Lung microvascular endothelial cell (primary cell): Measurements from ENCODE around the gene TOX2. TPM values are rescaled to one million over a fixed set of nuclear protein-coding genes. Genes with fewer than 3 reads are reported as not detected.

ENCODE experiments used
- DNase-seq, 2 donors: peaks; one replicate each; pipeline versions ENCODE4 v3.0.0 to v3.0.0-alpha.2; 2010; ENCODE audit warnings: low read depth in 2 of 2
- total RNA-seq: library from RNA; depleted of rRNA; stranded (reverse); fragments of >200 nt; gene quantifications from 2 replicates; pipeline ENCODE4 v1.2.1, GENCODE V29; 2014

The TOX2 gene
- total RNA-seq, 1 donor from 2014 or later, result 0.60 TPM

DNA sequence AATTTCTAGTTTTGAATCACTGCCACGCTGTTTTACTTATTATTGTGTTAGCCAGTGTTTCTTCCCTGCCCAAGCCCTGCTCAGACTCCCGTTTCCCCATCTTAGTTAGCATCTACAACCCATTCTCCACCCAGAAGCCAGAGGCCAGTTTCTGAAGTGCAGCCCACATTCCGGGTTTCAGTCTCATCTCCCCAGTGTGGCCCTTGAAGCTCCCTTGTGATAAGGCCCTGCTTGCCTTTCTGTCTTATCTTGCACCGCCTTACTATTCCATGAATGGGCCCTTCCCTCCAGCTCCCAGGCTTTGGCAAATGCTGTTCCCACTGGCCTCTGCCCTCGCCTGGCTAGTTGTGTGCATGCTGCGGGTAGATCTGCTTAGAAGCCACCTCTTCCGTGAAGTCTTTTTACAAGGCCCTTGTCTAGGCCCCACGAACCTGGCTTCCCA, 41.1 kb downstream of the TOX2 start:
- DNase-seq, result no peak

DNA sequence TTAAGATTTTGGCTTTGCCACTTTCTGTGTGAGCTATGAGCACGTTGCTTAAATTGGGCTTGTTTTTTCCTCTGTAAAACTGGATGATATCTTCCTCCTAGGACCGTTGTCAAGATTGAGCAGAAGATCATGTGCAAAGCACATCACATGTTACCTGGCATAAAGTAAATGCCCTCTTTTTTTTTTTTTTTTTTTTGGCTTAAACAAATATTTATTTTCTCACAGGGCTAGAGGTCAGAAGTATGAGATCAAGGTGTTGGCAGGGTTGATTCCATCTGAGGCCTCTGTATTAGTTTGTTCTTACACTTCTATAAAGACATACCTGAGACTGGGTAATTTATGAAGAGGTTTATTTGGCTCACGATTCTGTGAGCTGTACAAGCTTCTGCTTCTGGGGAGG, 42.7 kb downstream of the TOX2 start:
- no peak for DNase-seq

DNA sequence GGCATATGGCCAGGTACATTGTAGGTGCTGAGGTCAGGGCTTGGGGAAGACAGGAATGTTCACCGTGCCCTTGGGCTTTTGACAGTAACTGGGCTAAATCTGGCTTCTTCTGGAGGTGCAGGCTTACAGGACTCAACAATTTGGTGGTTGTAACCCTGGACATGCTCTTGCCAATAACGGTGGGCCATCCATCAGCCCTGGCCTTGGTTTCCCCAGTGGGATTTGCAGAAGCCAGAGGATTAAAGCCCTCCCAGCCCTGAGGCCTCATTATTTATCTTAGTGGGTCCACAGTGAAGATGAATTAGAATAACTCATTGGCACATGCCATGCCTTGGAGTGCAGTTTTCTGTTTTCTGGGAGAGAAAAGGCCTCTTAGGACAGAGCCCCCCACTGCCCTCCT, 44.0 kb downstream of the TOX2 start:
- no peak for DNase-seq

DNA sequence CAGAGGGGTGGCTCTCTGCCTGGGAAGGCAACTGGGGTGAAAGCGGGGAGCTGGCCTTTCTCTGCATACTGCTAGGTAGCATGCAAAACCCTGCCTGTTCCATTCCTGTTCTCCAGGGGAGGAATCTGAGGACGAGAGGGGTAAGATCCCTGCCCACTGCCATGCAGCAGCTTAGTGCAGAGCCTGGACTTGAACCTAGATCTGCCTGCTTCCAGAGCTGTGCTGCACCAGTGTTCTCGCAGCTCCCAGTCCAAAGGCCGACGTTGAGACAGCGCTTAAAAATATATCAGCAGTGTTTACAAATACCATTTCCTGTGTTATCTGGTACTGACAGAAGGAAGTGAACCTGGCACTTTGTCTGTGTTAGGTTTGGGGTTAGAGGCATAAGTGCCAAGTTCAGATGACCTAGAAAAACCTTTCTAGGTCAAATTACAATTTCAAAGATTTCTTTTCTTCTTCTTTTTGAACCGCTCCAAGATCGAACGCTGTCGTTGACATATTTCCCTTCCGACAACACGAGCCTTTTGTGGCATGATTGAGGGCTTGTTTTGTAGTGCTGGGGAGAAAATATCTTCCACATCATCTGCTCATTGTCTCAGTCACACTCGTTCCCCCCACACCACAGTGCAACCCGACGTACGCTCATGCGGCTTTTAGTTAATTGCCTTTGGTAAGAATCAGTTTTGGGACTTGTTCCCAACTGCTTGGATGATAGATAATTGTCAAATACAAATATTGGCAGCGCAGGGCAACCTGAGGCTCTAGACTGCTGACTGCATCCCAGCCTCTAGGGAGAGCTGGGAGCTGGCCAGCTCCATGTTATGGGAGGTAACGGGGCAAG, 44.6 kb downstream of the TOX2 start:
- DNase-seq, result peak; percentile 46 to 59

DNA sequence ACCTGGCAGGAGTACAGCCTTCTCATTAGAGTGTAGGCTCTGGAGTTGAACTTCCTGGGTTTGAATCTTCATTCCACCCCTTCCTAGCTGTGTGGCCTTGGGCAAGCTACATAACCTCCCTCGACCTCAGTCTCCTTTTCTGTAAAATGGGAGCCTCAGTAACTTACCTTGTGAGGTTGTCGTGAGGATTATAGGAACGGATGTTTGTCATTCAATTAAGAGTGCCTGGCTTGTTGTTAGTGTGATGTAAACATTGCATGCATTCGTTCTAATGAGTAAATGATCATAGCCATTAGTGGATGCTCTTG, 45.2 kb downstream of the TOX2 start:
- no peak for DNase-seq

DNA sequence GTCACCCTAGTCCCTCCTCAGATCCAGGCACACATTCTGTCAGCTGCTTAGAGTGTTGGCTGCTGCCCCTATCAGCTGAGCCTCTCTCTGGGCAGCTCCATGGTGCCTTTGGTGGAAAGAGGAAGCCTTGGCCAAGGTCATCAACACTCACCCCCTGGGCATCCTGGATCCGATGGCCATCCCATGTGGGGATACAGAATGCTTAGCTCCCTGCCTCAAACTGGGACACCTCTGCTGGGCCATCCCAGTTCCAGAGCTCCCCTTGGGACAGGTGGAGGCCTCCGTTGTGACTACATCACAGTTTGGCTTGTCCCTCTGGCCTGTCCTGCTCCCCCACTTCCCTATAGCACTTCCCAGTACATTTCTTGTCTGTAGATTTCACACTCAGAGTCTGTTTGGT, 45.6 kb downstream of the TOX2 start:
- no peak for DNase-seq

DNA sequence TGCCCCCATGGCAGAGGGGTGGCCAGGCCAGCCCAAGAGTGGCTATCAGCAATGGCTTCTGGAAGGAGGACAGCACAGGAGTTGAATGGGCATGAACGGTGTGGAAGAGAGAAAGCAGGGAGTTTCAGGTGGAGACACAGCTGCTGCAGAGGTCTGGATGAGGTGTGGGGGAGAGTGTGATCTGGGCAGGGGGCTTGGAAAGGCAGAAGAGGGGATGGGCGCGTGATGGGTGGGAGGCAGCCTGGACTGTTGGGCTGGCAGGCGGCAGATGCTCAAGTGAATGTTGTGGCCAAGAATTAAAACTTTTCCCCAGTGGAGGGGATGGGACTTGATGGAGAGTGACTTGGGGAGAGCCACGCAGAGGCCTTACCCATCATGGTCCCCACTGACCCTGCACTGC, 46.5 kb downstream of the TOX2 start:
- DNase-seq, result no peak

DNA sequence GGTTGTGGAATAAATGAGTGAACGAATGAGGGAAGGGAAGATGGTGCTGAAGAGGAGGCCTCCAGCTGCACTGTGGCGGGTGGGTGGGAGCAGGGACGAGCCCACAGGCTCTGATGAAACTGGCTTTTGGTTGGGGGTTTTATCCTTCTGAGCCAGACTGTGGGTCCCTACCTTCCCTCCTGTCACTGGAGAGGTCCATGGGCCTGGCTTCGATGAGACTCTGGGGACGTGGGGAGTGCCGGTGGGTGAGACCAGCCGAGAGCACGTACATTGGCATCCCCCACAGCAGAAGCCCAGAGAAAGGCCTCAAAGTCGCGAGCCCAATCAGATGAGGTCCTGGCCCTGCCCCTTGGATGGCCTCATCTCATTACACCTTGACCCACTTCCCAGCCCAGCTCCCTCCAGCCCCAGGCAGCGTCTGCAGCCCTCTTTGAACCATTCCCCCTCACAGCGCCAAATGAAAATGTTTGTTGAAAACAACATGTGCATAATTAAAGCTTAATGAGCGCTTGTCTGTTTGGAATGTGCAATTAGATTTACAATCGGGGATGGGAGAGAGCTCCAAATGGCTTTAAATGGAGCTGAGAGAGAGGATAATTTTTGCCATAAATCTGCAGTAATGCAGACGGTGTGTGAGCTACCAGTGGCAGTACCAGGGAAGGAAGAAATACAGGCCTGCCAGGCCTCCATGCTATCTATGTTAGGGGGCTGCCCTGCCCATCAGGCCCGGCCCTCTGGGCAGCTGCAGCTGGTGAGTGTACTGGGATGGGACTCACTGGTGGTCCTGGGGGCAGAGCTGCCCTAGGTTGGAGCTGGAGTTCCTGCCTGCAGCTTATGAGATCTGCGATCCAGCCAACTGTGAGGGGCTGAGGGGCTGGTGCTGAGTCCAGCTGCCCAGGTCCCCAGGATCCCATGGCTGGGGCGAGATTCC, 47.2 kb downstream of the TOX2 start:
- no peak for DNase-seq

DNA sequence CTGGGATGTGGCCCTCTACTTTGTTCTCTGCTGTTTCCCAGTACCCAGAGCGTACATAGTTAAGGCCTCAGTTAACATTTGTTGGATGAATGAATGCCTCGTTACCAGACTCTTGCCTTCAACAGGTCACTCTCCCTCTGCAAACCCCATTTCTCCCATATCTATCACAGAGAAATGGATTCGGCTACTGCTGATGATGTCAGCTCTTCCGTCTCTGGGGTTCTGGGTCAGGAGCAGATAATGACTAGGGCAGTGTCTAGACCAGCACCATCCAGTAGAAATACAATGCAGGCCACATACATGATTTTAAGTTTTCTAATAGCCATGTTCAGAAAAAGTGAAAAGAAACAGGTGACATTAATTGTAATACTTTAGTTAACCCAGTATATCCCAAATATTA, 47.9 kb downstream of the TOX2 start:
- DNase-seq, result no peak

DNA sequence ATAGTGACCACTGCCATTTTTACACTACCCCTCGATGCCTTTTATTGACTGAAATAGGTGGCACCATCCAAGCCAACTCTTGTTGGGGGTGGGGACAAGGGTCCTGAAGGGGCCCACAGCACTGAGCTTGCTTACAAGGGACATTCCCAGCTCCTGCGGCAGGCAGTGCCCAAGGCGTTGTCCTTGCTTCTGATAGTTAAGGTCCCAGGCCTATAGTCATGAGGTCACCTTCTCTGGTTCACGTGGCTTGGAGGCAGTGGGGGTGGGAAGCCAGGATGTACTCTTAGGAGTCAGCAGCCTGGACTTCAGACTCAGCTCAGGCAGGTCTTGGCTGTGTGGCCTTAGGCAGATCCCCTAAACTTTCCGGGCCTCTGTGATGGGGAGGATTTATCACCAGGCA, 48.6 kb downstream of the TOX2 start:
- DNase-seq, result no peak

DNA sequence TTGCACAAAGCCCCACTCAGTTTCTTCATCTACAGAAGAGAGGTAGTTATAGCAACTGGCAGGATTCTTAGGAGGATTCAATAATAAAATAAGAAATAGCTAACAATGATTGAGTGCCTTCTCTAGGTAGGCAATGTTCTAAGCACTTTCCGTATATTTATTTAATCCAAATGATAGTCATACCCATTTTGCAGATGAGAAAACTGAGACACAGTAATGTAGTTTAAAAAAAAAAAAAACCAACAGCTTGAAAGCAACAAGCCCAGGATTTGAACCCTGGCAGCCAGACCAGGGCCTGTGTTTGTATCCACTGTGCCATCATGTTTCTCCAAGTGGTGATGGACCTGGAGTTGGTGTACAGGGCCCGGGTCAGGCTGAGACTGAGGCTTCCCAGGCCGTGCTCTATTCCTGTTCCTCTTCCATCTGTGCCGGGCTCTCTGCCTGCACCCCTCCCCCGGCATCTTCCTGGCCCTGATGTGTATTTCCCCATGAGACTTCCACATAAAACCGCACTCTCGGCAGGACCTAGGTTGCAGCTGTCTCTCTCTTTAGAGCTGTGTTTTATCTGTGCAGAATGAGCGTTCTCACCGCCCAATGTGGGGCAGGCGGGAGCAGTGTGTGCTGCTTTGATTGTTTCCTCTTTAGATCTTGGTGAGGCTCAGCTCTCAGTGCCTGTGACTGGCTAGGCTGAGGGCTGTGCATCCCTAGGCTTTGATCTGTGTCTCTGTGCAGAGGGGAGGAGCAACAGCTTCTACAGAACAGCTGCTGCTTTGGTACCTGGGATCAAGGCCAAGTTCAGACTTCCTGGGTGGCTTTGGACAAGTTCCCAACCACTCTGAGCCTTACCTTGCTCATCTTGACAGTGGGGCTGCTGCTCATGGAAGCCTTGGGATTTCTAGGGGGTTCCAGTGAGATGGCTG, 49.5 kb downstream of the TOX2 start:
- DNase-seq, result peak in 1 of 2 donors; percentile 44

DNA sequence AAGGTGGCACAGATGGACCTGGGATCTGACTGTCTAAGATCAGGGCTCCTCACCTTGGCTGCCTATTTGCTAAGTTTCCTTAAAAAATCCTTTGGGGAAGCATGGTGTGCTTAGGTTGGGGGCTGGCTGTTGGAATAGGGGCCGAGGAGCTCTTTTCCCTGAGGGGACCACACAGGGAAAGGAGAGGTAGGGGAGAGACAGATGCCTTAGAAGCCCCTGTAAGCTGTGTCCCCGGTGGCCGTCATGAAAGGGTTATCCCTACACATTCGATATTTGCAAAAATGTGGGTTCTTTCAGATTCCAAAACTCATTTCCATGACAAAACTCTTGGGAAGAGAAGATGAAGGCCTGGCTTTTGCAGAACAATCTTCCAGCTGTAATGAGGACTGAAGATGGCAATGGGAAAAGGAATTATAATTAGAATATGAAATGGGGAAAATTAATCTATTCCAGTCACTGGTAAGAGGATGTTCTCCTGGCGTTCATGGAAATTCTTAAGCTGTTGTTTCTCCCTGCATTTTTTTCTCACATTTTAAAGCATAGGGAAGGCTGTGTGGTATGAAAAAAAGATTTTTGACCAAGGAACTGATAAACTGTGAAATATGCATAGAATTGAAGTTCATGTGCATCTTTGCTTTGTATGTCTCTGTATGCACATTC, 53.8 kb downstream of the TOX2 start:
- no peak for DNase-seq

DNA sequence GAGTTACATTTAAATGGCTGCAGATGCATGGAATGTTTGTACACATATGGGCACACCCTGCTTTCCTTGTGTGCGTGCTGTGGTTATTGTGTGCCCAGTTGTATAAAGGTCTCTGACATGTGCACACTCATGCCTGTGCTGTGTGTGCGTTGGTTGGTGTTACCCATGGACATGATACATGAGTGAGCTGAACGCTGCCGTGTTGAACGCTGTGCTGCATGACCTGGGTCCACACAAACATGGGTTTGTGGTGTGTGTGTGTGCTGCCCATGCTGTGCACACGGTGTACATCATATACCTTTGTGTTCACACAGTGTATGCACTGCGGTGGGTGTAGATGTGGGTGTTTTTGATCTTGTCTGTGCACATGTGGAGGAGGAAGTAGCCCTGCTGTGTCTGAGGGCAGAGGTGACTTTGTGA, 54.4 kb downstream of the TOX2 start:
- DNase-seq, result no peak

DNA sequence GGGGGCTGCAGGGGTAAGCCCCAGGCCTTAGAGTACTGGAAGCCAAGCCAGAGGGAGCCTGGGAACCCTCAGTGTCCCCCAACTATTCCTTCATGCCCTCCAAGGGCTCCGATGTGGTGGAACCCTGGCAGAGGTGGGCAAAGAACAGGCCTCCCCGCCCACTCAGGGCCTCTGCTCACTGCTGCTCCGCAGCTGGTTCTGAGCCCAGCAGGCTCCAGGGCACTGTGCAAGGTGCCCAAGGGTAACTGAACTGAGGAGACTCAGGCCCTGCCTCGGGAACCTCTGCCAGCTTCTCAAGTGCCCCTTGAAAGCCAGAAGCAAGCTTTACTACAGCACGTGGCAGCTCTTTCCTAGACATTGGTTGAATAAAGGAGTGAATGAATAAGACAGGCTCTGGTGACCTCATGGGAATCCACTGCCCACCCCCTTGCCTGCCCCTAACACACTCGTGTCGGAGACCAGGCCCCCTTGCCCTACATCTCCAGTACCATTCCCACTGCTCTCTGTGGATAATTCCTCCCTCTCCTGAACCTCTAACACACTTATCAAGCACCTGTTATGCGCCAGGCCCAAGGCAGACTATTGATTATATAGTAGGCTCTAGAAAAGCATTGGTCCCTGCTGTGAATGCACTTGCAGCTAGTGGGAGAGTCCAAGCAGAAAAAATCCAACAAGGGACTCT, 55.0 kb downstream of the TOX2 start:
- no peak for DNase-seq

DNA sequence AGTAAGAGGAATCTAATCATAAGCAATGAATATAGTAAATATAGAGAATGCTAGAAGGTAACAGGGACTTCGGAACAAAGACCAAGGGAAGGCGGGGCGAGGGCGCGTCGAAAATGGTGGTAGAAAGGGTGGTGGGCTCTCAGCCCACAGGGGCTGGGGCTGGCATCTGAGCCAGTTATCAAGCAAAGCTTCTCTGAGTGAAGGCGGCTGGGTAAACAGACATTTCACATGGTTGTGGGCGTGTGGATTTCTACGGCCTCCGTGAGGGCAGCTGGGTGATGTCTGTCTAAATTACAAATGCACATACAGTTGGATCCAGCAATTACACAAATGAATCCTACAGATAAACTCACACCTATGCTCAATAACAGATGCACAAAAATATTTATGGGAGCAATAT, 56.6 kb downstream of the TOX2 start:
- no peak for DNase-seq

DNA sequence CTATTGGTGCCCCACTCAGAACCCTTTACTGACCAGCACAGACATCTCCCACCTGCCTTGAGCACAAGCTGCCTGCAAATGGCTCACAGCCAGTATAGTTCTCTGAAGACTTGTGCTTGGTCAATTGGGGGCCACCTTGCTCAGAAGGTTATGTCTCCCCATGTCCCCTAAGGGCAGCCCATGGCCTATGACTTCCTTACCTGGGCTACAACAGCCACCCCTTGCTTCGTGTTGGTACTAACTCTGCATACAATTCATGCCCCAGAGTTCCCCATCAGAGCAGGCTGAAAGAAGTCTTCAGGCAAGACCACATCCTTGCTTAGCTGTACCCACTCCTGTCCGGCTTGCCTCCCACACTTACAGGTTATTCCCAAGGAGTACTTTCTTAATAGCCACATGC, 57.4 kb downstream of the TOX2 start:
- no peak for DNase-seq

DNA sequence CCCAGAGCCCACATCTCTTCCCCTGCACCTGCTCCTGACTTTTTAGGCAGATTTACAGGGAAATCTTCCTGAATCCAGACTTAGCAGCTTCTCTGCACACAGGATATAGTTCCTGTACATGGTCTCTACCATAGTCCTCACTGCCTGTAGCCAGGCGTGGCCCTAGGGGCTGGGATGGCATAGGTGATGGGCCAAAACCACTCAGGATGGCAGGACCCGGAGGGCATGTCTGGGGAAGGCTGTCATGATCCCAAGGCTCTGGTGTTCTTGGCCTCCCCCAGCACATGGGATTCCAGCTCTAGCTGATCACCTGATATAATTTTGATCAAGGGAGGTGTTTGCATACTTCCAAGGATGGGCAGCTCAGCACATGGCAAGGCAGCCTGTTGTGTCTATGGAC, 58.0 kb downstream of the TOX2 start:
- no peak for DNase-seq

DNA sequence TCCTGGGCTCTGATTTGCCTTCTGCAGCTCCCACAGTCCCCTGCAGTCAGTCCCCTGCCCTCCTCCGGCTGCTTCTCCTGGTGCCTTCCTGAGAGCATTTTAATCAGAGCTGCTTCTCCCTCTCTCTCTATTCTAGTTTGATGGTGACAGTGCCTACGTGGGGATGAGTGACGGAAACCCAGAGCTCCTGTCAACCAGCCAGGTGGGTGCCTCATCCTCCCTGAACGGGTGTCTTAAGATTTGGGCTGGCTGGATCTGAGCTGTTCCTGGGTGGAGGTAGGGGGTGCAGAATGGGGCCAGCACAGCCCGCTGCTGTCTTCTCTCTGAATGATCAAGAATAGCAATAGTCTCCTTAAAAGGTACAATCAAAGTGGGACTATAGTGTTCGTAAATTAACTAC, 58.6 kb downstream of the TOX2 start:
- DNase-seq, result no peak

DNA sequence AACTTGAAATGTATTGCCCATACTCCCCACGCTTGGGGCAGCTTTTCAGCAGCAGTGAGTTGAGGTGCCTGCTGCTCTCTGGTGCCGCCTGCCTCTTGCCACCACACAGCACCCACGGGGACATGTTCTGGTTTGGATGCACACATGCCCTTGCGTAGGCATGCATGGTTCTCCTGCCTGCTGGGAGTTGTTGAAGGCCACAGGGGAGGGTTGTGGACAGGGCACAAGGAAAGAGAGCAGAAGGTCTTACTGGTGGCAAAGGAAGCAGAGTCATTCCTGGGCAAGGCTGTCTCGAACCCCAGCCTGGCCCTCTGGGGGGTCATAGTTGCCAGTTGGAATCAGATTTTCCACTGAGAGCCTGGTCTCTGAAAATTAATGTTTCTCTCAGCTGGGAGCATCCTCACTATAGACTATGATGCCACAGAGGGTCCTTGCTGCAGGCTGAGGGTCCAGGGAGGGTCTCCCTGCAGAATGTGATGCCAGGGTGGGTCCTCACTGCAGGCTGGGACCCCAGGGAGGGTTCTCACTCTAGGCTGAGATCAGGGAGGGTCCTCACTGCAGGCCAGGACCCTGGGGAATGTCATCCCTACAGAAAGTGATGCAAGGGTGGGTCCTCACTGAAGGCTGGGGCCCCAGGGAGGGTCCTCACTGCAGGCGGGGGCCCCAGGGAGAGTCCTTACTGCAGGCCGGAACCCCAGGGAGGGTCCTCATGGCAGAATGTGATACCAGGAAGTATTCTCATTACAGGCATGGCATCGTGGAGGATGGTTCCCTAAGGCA, 59.2 kb downstream of the TOX2 start:
- no peak for DNase-seq

DNA sequence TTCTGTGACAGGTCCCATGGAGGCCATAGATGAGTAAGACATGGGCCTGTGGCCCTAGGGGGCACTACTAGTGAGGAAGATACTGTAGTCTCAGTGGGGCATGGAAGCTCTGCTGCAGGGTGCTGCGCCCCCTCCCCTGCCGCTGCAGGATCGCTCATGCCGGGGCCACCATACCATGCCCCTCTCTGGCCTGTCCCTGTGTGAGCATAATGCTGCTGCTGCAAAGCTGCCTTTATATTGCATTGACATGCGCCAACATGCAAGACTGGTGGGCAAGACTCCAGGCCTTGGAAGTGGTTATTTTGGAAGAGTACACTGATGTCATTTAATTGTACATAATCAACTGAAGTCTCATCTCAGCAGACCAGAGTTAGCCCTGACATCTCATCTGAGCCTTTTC, 60.0 kb downstream of the TOX2 start:
- no peak for DNase-seq
